Occipital lobe (tissue), 2 donors: ENCODE data around the gene CFAP52. TPM values are rescaled to one million over a fixed set of nuclear protein-coding genes. Genes with fewer than 3 reads are reported as not detected.
"Not testable (repeated sequence)": the region's sequence is repeated elsewhere in the genome, so short reads cannot be mapped to it uniquely, and the experiment has no call there.

Experiments used
- DNase-seq: peaks from one replicate; lab custom pipeline; 2025; lab: John Stamatoyannopoulos, UW
- total RNA-seq: library from RNA; depleted of rRNA; stranded (reverse); fragments of >200 nt; gene quantifications from one replicate; pipeline ENCODE4 v1.2.3, GENCODE V29; 2014

CFAP52 gene, protein sequence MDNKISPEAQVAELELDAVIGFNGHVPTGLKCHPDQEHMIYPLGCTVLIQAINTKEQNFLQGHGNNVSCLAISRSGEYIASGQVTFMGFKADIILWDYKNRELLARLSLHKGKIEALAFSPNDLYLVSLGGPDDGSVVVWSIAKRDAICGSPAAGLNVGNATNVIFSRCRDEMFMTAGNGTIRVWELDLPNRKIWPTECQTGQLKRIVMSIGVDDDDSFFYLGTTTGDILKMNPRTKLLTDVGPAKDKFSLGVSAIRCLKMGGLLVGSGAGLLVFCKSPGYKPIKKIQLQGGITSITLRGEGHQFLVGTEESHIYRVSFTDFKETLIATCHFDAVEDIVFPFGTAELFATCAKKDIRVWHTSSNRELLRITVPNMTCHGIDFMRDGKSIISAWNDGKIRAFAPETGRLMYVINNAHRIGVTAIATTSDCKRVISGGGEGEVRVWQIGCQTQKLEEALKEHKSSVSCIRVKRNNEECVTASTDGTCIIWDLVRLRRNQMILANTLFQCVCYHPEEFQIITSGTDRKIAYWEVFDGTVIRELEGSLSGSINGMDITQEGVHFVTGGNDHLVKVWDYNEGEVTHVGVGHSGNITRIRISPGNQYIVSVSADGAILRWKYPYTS
- total RNA-seq: 2.2 TPM

DNA sequence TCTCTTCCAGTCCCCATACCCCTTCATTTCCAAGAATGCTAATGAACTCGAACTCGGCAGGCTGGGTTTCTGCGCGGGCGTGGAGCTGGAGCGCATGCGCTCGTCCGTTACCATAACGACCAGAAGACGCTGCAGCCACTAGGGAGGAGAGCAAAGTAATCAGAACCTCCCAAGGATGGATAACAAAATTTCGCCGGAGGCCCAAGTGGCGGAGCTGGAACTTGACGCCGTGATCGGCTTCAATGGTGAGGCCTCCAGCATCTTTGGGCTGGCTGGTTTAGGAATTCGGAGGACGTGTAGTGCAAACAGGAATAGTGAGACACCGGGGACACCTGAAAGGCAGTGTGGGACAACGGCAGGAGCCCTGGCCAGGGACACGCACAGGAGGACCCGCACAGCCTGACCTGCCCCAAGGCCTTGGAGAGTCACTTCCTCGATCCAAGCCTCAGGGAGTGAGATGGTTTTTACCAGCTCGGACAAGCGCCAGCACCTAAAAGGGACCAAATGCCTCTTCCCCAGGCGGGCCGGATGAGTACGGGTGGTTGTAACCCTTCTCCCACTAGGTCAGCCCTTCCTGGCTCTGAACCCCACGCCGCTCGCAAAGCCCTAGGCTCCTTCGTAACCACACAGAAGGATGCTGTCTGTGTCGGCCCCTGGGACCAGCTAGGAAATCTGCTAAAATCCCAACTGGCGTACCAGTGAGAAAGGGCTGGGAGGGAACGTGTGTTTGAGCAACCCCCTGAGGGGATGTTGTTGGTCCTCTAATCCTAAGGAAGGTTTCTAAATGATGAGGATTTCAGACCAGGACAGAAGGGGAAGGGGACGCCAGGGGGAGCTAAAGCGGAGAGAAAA lies at the start of gene CFAP52:
CFAP52 (plus strand) TSS at position 122 of the 852 bp plus-strand sequence; CDS start at position 176, 54 bp downstream.
- DNase-seq: peak; percentile 75

DNA sequence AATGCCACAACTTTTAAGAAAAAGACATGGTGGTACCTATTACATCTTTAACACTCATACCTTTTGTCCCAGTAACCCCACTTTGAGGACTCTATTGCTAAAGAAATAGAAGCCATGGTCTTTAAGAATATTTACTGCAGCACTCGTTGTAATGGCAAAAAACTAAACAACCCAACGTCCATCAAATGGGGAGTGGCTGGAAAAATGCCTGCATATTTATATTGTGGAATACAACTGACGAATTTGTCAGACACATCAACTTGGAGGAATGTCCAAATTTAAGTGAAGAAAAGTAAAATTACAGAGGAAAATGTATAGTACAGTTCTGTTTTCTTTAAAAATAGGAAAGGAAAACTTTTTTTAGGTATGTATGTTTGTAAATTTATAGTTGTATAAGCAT lies 48.7 kb upstream of the CFAP52 start:
- no peak for DNase-seq

DNA sequence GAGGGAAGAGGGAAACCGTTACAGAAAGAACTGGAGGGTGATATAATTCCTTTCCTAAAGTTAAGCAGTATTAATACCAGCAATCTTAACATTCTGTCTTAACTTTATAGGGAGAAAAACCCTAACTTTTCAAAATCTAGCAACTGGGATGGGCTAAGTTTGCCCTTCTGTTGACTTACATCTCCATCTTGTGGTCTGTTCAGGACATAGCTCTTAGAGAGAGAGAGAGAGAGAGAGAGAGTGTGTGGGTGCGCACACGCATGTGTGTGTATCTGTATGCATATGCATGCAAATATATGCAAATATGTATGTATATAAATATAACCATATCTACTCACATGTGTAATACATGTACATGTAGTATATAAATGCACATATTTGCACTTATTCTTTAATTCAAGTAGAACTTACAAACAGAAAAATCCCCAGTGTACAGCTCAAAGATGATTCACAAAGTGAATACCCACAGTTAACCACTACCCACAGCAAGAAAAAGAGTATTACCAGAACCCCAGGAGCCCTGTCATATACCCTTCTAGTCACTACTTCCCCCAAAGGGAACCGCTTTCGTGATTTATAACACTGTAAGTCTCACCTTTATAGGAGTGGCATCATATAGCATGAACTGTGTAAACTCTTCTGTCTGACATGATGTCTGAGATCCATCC lies 47.3 kb upstream of the CFAP52 start:
- no peak for DNase-seq

DNA sequence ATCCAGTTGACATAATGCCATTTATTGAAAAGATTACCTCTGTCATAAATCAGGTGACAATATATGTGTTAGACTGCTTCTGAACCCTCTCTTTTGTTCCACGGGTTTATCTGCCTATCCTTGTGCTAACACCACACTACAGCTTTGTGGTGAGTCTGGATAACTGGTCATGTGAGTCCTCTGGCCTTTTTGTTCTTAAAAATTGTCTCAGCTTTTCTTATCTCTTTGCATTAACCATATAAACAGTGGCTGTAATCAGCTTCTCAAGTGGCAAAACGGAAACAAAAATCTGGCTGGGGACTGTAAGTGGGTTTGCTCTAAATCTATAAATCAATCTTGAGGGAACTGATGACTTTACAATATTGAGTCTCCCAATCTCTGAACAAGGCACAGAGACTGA lies 45.4 kb upstream of the CFAP52 start:
- DNase-seq: no peak

DNA sequence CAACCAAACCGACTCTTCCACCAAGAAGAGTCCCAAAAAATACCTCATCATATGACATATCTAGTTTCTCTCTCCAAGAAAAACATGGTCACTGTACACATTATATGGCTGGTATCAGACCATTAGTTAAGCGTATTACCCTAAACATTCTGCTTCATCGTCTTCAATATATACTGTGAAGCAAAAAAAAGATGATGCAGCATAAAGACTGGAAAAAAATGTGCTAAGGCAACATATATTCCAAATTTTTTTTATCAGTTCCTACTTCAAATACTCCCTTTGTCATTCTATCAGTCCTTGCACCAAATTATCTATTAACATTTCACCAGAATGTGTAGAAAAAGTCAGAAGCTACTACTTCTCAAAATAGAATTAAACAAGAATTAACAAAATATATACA lies 43.7 kb upstream of the CFAP52 start:
- DNase-seq: no peak

DNA sequence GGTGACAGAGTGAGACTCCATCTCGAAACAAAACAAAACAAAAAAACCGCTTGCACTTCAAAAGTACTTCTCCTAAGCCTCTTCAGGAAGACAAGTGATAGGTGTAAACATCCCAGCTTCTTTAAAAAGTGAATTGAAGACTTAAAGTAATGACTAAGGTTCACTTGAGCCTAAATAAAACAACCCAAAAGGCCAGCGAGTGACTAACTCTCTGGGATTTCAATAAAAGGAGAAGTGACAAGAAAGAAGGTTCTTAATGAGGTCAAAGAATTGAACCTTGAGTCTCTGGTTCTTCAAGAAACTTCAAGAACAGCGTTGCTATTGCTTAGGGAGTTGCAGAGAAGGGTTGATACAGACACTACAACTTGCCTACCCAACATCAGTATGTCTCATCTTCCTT lies 43.0 kb upstream of the CFAP52 start:
- DNase-seq: no peak

DNA sequence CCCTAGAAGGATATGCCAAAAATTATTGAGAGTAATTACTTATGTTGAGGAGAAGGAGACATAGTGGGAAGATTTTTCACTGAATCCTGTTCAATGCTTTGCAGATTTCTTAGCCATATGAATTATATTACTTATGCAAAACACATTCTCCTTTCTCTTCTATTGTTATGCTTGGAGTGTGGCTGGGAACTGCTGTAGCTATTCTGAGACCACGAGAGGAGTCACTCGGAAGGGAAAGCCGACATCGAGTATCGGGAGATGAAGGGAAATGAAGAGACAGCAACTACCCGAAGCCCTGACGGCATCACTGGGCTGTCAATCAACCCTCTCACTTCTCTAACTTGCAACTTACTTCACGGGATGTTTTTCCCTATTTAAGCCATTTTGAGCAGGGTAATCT lies 40.4 kb upstream of the CFAP52 start:
- no peak for DNase-seq

DNA sequence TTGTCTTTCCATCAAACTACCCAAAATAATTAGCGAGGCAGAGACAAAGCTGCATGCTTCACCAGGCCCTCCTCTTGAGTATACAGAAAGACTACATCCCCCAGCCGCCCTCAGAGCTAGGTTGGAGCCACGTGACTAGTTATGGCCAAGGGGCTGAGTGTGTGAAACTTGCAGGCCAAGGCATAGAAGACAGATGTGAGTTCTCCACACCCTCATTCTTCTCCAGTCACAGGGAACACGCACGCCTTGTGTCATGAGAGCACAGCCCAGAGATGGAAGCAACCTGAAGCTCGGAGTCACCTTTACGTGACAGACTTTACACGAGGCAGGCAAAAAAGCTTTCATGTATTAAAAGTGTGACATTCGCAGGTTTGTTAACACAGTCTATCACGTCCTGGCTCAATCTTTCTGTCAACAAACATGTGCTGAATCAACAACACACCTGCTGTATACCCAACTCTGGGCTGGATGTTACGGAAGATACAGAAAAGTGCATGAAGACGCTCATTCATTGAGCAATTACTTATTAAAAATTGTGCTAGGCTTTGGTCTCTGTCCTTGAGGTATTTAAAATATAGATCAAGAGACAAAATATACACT lies 39.2 kb upstream of the CFAP52 start:
- no peak for DNase-seq

DNA sequence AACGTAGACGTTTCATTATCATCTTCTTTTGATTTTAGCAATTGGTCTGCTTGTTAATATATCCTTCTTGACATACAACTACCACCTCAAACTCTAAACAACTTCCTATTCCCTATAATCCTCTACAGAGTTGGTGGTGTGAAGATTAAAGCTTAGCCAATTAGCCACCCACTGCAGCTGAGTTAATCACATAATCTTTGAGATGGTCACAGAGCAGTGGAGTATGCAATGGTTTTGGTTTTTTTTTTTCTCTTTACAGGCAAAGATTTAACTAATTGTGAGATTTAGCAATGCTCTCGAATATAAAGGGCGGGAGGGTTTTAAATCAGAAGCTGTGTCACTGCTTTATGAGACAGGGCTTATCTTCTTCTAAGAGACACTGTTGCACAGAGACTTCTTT lies 37.8 kb upstream of the CFAP52 start:
- DNase-seq: no peak

DNA sequence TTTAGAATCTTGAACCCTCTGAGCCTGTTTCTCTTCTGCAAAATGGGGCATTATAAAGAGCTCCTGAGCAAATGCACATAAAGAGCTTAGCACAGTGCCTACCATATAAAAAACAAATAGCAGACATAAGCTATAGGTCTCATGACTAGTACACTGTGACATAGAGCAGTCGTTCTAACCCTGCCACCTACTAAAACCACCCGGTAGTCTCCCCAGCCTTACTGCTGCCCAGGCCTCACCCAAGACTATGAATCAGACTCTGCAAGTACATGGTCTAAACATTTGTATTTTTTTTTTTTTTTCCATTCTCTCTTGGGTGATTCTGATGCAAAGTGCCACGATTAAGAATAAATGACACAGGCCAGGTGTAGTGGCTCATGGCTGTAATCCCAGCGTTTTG lies 34.7 kb upstream of the CFAP52 start:
- DNase-seq: no peak

DNA sequence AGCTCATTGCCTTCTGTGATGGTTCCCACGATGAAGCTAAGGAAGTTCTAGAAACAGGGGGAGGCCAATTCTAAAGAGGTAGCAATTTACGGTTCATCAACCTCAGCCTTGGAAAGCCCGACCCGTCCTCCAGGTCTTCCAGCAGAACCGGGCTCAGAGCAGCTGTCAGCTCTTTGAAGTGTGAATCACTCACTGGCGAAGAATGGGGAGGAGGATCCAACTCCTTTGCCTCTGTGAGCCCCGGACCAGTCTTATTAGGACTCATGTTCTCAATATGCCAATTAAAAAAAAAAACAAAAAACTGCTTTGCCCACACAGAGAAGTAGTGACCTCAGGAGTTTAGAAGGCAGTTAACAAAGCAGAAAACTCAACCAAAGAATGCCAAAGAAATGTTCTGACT lies 32.2 kb upstream of the CFAP52 start:
- no peak for DNase-seq

DNA sequence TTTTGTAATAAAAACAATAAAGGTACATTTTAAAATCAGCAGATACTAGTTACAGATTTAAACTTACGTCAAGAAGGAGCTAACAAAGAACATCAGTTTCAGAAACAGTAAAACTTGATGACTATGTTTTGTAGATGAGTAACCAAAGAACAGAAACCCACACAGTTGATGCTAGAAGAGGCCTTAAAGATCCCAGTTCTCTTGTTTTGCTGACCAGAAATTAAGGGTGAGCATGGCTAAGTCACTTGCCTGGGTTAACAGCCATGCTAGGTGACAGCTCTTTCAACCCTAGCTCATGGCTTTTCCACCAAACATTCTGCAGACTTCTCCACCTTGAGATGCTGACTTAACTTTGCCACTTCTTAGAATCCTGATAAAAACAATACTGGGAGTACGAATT lies 27.2 kb upstream of the CFAP52 start:
- DNase-seq: no peak

DNA sequence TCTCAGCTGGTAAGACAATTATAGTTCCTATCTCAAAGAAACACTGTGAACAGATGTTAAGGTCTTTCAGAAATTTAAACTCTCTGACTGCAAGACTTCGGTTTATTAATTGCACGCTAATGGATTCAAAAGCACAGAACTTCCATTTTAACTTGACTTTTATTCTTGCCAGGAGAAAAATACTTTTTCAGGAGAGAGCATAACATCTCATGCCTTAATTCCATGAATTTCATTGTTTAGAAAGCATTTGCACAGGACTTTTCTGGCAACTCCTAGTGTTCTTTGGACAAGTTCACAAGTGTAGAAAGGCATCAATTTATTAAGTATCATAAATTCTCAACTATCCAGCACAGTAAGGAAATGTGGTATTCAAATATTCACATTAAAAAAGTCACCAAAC lies 23.3 kb upstream of the CFAP52 start:
- DNase-seq: no peak

DNA sequence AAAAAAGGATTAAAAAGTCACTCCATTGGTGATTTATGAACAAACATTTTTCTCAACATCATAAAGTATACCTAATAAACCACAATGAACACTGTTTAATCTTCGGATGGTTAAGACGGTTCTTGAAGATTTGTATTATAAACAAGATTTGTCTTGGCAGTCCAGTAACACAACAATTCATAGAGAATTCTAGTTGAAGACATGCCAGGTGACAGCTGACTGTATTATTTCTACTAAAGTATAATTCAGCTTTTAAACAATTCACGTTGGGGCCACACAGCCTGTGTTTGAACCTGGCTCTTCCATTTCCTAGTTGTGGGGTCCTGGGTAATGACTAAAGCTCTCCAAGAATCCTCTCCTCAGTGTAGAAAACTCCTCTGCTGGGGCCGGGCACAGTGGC lies 22.8 kb upstream of the CFAP52 start:
- no peak for DNase-seq

DNA sequence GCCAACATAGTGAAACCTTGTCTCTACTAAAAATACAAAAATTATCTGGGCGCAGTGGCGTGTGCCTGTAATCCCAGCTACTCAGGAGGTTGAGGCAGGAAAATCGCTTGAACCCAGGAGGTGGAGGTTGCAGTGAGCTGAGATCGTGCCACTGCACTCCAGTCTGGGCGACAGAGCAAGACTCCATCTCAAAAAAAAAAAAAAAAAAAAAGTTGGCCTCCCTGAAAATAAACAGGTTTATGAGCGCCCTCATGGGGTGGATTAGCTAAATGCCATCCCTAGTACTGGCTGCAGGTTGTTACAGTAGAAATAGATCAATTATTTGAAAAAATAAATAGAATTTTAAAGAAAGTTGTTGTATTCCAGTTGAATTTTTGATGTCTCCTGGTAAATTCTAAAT lies 21.7 kb upstream of the CFAP52 start:
- not testable (repeated sequence) for DNase-seq

DNA sequence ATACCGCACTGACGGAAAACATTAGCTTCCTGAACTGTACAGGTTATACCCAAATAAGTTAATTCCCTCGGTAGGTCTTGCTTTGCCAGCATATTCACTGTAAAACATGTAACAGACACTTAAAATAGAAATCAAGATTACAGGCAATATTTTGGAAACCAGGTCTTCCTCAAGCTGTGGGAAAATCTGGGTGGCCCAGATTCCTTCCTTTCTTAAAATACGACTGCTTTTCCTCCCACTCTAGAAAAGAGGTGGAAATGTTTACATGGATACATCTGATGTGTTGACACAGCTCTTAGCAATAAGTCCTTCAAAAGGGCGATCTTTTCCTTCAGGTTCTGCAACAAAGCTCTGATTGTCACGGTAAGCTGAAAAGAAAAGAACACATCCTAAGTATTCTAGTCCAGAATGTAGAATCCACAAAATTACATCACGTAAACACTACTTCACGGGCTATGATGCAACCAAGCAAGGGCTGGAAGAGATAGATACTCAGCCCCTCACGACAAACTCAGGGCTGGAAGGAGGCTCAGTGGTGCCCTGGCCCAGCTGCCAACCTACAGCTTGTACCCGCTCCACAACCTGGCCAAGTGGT lies 19.2 kb upstream of the CFAP52 start:
- no peak for DNase-seq

DNA sequence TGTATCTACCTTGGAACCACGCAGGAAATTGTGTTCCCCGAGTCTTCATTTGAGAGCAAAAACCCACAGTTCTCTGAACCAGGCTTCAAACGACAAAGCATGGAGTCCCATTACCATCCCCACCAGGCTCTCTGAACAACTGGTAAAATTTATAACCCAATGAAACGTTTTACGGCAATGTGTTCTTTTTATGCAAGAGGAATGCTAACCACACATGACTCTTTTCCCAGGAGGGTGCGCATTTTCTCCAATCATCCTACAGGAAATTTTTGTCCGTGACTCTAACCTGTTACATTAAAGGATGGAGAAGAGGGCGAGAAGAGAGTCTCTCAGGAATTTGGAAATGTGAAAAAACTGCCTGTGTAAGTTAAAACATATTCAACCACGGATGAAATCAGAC lies 18.6 kb upstream of the CFAP52 start:
- DNase-seq: no peak

DNA sequence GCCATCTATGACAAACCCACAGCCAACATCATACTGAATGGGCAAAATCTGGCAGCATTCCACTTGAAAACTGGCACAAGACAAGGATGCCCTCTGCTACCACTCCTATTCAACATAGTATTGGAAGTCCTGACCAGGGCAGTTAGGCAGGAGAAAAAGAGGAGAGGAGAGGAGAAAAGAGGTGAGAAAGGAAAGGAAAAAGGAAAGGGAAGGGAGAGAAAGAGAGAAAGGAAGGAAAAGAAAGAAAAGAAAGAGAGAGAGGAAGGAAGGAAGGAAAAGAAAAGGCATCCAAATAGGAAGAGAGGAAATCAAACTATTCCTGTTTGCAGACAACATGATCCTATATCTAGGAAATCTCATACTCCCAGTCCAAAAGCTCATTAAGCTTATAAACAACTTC lies 12.3 kb upstream of the CFAP52 start:
- DNase-seq: no peak

DNA sequence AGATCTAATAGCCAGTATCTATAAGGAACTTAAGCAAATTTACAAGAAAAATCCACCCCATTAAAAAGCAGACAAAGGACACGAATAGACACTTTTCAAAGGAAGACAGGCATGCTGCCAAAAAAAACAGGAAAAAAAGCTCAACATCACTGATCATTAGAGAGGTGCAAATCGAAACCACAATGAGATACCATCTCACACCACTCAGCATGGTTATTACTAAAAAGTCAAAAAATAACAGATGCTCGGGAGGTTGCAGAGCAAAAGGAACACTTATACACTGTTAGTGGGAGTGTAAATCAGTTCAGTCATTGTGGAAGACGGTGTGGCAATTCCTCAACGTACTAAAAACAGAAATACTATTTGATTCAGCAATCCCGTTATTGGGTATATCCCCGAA lies 10.4 kb upstream of the CFAP52 start:
- DNase-seq: no peak

DNA sequence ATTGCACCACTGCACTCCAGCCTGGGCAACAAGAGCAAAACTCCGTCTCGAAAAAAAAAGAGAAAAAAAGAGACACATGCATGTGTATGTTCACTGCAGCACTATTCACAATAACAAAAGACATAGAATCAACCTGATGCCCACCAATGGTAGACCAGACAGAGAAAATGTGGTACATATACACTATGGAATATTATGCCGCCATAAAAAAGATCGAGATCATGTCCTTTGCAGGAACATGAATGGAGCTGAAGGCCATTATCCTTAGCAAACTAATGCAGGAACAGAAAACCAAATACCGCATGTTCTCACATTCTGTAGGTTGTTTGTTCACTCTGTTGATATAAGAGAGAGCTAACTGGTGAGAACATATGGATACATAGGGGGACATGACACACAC lies 9.7 kb upstream of the CFAP52 start:
- not testable (repeated sequence) for DNase-seq

DNA sequence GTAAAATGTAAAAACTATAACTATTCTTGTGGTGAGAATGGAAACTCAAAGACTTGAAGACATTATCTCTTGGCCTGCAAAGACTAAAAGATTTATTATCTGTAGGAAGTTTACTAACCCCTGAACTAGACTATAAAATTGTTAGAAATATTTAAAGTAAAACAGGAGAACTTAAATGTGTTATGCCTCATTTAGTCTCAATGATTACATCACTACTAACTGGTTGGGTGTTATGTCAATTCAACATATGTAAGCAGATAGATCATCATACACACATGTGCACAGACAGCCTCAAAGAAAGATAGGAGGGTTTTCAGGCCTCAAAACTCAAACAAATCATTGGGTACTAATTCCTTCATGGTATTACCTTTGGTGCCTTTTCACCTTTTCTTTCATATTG lies 8.4 kb upstream of the CFAP52 start:
- DNase-seq: no peak
